ENCODE data around the gene SENP2. TPM values are rescaled to one million over a fixed set of nuclear protein-coding genes. Genes with fewer than 3 reads are reported as not detected.
"Not testable (repeated sequence)": the region's sequence is repeated elsewhere in the genome, so short reads cannot be mapped to it uniquely, and the experiment has no call there.

SENP2 gene
- total and polyA plus RNA-seq, 10 of the 15 experiments (the other 5 are each of a cell fraction or from before 2014, with no cell fraction given) = 9.0 to 42.7 (median 25.1) TPM

DNA sequence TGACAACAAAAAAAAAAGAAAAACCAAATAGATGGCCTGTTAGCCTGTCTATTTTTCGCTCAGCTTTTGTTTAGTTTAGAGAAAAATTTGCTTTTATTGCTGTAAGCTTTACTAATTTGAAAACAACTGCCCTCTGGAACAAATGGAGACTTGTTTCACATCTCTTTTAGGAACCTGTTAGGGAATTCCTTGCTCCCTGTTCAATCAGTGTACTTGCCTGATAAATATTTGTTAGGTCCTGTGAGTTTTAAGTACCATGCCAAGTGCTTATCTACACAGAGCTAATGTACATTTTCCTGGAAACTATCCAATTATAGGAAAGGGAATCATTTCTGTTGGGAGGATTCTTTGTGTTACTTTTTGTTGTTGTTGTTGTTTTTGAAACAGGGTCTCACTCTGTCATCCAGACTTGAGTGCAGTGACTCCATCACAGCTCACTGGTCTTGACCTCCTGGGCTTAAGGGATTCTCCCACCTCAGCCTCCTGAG is 30.2 kb upstream of the SENP2 start:
- no TSS peak for BruUV-seq (replicated peaks)
- ChIA-PET SMC1A (ENCODE audit: uncharacterized antibody, unreplicated experiment) (interaction anchor here (1.1 kb wide), 1 partner anchor 96 kb away, joined by 3 read pairs; no protein-coding TSS in a partner anchor), CTCF (interaction anchor here (0.6 to 4.8 kb wide), 5 partner anchors 7 to 22 kb away, joined by 3 to 36 read pairs (median 4); no protein-coding TSS in a partner anchor), POLR2A (interaction anchor here (1.1 kb wide), 1 partner anchor 9 kb away, joined by 4 read pairs; no protein-coding TSS in a partner anchor), RAD21 (ENCODE audit: unreplicated experiment) (no interaction called here)
- in situ Hi-C loops (cut with MboI) = no loop called here
- Histone ChIP-seq H3K79me2 (ENCODE audit: control insufficient read depth, insufficient read depth, low read length) (peaks cover 11% of the 10 kb centered on the region), H3K4me1 (ENCODE audit: control insufficient read depth, insufficient read depth, low read length) (peaks cover 11% of the 10 kb centered on the region), H3K9ac (ENCODE audit: control insufficient read depth, insufficient read depth, low read length) (no peak overlapping the region), H3K4me3 (no peak overlapping the region), H2AFZ (ENCODE audit: control insufficient read depth, low read depth, low read length) (no peak overlapping the region), H3K27me3 (replicated peaks in 1 of 2; ENCODE audit: control insufficient read depth in 2 of 2, insufficient read depth in 2 of 2, low read length in 1 of 2) (no peaks in the 10 kb centered on the region), H3K4me2 (ENCODE audit: control insufficient read depth, insufficient read depth) (no peak overlapping the region), H3K36me3 (ENCODE audit: control insufficient read depth in 2 of 2, insufficient read depth in 2 of 2, low read length in 1 of 2) (no peaks in the 10 kb centered on the region), H3K9me3 (replicated peaks; ENCODE audit: control insufficient read depth, insufficient read depth, low read length) (no peaks in the 10 kb centered on the region), H4K20me1 (ENCODE audit: control insufficient read depth, insufficient read depth) (no peaks in the 10 kb centered on the region), H3K27ac (ENCODE audit: control insufficient read depth, insufficient read depth) (no peak overlapping the region)
- intact Hi-C loops (cut with micrococcal nuclease; ENCODE audit: unreplicated experiment) = loop anchor here (5.0 kb wide), 1 partner anchor 204 kb away; no protein-coding TSS in a partner anchor
- no peak for DNase-seq (ENCODE audit: low read depth, low spot score)
- FAIRE-seq = no peak
- 56% methylated on average over 1 of the region's 1 CpG for WGBS (ENCODE audit: insufficient coverage, insufficient replicate concordance, low lambda C conversion rate, missing lambda C conversion rate)
- ATAC-seq = no peak
- TF ChIP-seq E4F1 (IDR thresholded peaks at IDR 0.05; ENCODE audit: borderline replicate concordance, partially characterized antibody) = no peak

DNA sequence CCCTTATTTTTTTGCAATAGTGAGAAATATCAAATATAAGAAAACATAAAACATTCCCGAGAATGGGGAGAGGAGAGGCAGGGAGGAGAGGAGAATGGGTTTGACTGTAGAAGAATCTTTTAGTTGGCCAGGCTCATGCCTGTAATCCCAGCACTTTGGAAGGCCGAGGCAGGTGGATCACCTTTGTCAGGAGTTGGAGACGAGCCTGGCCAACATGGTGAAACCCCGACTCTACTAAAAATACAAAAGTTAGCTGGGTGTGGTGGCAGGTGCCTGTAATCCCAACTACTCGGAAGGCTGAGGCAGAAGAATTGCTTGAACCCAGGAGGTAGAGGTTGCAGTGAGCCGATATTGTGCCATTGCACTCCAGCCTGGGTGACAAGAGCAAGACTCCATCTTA is 29.5 kb upstream of the SENP2 start:
- H3K79me2 ChIP-seq (ENCODE audit: control insufficient read depth, insufficient read depth, low read length); in situ Hi-C loops (cut with MboI); H2AFZ ChIP-seq (ENCODE audit: control insufficient read depth, low read depth, low read length); H4K20me1 ChIP-seq (ENCODE audit: control insufficient read depth, insufficient read depth); H3K9ac ChIP-seq (ENCODE audit: control insufficient read depth, insufficient read depth, low read length); ATAC-seq; H3K36me3 ChIP-seq (ENCODE audit: control insufficient read depth in 2 of 2, insufficient read depth in 2 of 2, low read length in 1 of 2); H3K4me3 ChIP-seq; BruUV-seq (replicated peaks); FAIRE-seq; H3K4me2 ChIP-seq (ENCODE audit: control insufficient read depth, insufficient read depth); H3K27ac ChIP-seq (ENCODE audit: control insufficient read depth, insufficient read depth); H3K27me3 ChIP-seq (replicated peaks in 1 of 2; ENCODE audit: control insufficient read depth in 2 of 2, insufficient read depth in 2 of 2, low read length in 1 of 2); DNase-seq (ENCODE audit: low read depth, low spot score); H3K9me3 ChIP-seq (replicated peaks; ENCODE audit: control insufficient read depth, insufficient read depth, low read length); RAD21 ChIA-PET (ENCODE audit: unreplicated experiment): not testable (repeated sequence)
- H3K4me1 ChIP-seq (ENCODE audit: control insufficient read depth, insufficient read depth, low read length) = peaks cover 18% of the 10 kb centered on the region
- ChIA-PET POLR2A (interaction anchor here (0.6 kb wide), 1 partner anchor 375 kb away, joined by 4 read pairs; no protein-coding TSS in a partner anchor), CTCF (interaction anchor here (1.2 to 4.8 kb wide), 3 partner anchors 8 to 202 kb away, joined by 3 to 36 read pairs (median 20); no protein-coding TSS in a partner anchor), SMC1A (ENCODE audit: uncharacterized antibody, unreplicated experiment) (interaction anchor here (1.1 to 3.4 kb wide), 3 partner anchors 59 to 202 kb away, joined by 3 to 14 read pairs (median 3); no protein-coding TSS in a partner anchor)
- 62% methylated on average over 6 of the region's 6 CpGs for WGBS (ENCODE audit: insufficient coverage, insufficient replicate concordance, low lambda C conversion rate, missing lambda C conversion rate)
- intact Hi-C loops (cut with micrococcal nuclease; ENCODE audit: unreplicated experiment) = loop anchor here (5.0 kb wide), 1 partner anchor 204 kb away; no protein-coding TSS in a partner anchor

Data from GM12878 (cell line).